ENCODE data around the gene NLGN1.

NLGN1 gene

DNA sequence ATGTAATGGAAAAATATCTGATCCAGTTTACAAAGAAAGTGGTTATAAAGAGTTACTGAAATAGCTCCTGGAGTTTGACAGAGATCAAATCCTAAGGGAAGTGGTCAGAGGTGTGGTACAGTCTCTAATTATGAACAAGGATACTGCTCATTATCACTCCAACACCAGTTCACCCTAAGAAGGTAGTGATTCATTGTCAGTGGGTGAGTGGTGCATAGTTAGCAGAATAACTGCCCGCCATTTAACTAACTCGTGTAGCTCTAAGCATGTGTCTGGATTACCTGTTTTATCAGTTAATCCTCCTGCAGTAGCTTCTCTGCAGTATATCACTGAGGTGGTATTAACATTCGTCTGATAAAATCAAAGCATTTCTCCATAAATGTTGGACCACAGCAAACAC is 700.1 kb downstream of the NLGN1 start:
- no peak for DNase-seq (ENCODE audit: low read depth)

- DNase-seq (ENCODE audit: low read depth) = no peak
Measured at GRCh38 chr3:174098746-174099145, 701.2 kb downstream of the NLGN1 start.

DNA sequence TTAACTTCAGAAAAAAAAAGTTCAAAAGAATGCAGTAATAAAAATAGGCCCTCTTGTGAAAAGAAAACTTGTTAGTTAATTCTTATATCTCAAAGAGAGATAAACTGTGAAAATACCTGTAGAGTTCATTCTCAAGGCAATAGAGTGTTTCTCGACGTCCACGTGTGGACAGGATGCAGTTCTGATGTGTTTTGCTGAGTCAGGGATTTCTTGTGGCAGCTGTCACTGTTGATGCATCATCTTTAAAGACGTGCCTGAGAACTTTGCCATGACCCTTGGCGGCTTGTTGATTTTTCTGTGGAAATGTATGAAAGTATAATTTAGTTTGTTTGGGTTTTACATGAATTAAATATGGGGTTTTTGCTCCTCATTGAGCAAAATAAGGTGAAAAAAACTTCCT is 702.2 kb downstream of the NLGN1 start:
- DNase-seq (ENCODE audit: low read depth) = no peak

- DNase-seq (ENCODE audit: low read depth) = no peak
Measured at GRCh38 chr3:174100744-174101143, 703.2 kb downstream of the NLGN1 start.

- DNase-seq (ENCODE audit: low read depth) = no peak
Measured at GRCh38 chr3:174101244-174101643, 703.7 kb downstream of the NLGN1 start.

- DNase-seq (ENCODE audit: low read depth) = no peak
Measured at GRCh38 chr3:174102274-174102673, 704.7 kb downstream of the NLGN1 start.

DNA sequence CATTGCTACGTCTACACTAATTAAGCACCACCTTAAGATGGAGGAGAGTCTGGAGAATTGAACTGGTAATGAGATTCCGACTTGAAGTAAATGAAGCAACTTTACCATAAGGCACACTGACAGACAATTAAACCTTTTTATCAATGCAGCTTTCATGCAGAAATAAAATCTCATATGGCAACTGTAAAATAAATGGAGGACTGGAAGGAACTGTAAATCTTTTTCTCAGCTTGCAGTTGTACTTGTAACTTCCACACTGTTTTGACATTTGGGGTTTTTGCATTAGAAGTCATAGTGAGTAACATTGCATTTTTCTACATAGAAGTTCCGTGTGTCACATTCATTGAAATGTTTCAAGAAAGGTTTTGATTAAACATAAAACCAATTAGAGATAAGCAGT is 705.3 kb downstream of the NLGN1 start:
- DNase-seq (ENCODE audit: low read depth) = no peak

- DNase-seq (ENCODE audit: low read depth) = no peak
Measured at GRCh38 chr3:174110761-174111160, 713.2 kb downstream of the NLGN1 start.

- DNase-seq (ENCODE audit: low read depth) = no peak
Measured at GRCh38 chr3:174111776-174112175, 714.2 kb downstream of the NLGN1 start.

DNA sequence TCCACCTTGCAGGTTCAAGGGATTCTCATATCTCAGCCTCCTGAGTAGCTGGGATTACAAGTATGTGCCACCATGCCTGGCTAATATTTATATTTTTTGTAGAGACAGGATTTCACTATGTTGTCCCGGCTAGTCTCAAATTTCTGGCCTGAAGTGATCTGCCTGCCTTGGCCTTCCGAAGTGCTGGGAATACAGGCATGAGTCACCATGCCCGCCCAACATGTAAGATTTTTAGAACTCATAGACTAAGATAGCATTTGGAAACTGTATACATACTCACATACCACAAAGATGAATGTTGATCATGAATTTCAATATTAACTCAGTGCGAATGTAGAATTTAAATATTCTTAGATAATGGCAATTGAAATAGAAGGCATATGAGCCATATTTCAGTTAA is 718.9 kb downstream of the NLGN1 start:
- no peak for DNase-seq (ENCODE audit: low read depth)

DNA sequence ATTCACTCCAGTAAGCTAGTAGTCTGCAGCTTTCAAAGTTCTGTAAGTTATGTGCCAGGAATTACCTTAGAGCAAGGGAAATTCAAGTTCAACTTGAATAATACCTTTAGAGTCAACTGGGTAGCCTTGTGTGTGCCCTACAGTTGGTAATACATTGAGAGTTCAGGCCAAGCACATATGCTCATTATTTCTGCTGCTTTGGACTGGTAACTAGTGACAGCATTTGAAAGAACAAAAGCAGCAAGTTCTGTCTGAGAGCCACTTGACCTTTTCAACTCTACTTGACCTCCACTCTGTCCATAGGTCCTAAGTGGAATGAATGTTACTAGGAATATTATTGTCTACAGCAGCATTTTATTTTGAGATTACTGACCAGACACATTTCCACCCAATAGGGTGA is 723.5 kb downstream of the NLGN1 start:
- no peak for DNase-seq (ENCODE audit: low read depth)

DNA sequence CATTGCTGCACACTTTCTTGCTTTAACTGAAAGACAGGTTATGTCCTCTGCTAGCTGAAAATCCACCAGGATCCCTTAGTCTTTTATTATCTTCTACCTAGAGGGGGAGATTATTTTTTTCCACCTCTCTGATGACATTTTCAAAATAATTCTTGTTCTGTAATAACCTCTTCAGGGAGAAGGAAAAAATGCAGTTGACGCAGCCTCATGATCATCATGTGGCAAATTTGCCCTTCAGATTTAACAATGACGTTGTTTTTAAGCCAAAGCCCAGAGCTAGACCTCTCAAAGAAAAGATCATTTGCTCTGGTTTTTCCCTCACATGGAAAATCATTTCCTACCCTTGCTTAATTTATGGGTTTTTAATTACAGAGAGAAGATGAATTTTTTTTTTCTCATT is 724.9 kb downstream of the NLGN1 start:
- DNase-seq (ENCODE audit: low read depth) = no peak

GRCh38 chr3:174125267-174125824 is 727.8 kb downstream of the NLGN1 start:
- DNase-seq (ENCODE audit: low read depth) = no peak

DNA sequence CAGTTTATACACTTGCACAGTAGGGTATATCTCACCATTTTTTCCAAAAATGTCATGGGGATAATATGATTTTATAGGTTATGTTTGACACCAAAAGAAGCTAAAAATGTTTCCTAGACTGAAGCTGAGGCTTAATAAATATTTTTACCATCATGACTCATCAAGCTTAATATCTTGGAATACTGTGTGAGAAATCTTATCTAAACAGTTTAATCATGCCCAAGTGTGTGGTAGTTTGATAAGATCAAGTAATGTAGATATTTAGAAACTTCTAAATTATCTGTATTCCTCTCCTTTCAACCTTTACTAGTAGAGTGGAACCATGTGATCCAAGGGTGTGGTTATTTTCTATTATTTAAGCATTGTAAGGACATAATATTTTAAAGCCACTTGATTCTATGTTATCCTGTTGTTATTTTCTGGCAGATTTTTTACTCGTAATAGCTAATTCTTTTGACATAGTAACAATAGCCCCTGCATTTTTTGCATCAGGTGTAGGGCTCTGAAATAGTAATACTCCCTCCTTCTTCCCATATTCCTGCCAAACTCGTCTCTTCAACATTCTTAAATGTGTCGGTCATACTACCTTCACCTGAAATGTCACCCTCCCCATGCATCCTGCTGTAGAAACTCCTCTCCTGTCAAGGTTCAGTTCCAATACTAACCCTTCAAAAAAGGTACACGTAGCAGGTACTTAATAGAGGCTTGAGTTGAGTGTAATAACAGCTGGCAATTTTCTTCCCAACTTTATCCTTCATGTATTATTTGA is 729.6 kb downstream of the NLGN1 start:
- DNase-seq (ENCODE audit: low read depth) = no peak

DNA sequence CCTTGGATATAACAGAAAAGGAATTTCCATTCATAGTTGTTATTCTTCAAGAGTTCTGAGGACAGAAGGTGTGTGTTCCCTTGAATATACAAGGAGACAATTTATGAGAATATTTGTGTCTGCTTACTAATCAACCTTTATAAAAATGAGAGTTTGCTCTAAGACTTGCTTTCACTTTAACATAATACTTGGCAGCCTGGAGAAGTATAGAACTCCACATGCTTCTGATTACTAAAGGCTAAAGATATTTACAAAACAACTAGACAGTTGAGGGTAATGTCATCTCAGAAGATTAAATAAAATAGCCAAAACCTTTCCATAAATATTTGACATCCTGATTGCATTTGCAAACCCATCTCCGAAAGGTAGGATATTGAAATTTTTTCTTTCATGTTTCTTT is 734.5 kb downstream of the NLGN1 start:
- no peak for DNase-seq (ENCODE audit: low read depth)

DNA sequence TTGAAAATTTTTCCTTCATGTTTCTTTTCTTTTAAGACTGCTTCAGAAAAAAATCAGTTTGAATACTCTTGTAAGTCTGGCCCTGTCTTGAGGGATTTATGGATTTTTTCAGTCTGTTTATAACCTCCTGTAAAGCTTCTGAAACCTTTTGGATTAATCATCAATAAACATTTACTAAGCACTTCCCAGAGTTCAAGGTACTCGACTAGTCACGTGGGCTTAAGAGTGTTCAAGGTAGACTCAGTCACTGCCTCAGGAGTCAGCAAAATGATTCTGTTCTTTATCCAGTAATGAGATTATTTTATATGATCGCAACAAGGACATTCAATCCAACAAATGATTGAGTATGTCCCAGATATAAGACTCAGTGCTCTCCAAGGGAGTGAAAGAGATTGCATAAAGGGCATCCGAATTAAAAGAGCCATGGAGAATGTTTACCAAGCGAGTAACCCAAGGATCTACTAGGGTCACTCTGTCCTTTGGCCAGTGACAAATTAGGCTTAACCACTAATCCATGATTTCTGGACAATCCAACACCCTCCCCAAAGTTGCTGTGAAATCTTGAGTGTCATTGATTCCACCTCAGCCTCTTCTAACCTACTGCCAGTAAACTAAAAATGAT is 735.0 kb downstream of the NLGN1 start:
- no peak for DNase-seq (ENCODE audit: low read depth)

DNA sequence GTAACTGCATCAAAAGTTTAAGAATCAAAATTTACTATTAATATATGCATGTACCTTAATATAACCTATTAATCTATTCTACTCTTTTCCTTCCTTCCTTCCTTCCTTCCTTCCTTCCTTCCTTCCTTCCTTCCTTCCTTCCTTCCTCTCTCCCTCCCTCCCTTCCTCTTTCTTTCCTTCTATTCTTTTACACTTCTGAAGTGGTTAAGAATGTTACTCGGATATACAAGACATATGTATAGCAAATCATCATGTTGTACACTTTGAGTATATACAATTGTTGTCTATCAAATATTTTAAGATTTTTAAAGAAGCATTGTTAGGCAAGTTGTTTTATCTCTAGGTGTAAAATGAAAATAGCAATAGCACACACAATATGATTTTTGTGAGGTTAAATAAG is 748.5 kb downstream of the NLGN1 start:
- no peak for DNase-seq (ENCODE audit: low read depth)

DNA sequence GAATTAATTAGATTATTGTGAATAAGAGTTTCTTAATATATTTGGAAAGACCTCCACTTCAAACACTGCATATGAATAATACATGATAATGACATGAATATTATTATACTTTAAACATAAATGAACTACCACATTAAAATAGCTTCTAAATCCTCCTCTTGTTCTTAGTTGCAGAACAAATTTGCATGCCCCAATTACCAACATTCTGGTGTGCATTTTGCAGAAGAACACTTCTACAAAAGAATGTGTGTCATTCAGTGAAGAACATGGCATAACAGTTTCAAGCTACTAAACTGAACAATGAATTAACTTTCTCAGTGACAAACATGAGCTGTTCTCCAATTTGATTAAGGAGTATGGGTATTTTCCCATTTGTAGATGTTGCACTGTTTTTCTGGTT is 750.3 kb downstream of the NLGN1 start:
- no peak for DNase-seq (ENCODE audit: low read depth)

DNA sequence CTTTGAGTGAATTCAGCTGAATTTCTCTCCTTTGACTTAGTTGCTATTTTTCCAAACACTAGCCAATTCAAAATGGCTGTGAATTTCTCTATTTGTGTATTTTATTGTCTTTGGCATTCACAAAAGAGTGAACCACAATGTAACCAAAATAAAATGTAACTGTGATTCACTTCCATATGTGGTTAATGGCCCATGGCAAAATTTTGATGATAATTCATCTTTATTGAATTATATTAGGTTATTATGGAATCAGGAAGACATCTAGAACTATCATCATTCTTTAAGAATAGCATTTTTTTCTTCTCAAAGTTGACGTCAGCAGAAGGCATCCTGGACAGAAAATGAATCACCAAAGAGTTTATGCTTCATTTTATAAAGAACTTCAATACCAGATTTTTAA is 756.3 kb downstream of the NLGN1 start:
- DNase-seq (ENCODE audit: low read depth) = no peak

DNA sequence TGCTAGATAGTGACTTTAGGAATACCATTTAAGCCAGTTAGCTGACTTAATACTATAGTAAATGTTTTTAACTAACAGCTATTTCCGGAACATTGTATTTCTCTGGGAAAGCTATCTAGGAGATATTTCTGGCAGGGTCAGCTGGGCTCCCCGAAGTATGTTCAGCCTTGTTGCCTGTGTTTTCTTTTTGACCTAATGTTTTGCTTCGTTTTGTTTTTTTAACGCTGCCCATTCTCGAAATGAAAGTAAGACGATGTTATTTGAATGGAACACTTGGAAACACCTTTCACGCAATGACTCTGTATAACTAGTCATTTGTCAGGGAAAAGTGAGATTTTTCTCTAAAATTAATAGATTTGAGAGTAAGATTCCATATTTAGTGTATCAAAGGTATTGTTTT is 758.7 kb downstream of the NLGN1 start:
- DNase-seq (ENCODE audit: low read depth) = no peak

DNA sequence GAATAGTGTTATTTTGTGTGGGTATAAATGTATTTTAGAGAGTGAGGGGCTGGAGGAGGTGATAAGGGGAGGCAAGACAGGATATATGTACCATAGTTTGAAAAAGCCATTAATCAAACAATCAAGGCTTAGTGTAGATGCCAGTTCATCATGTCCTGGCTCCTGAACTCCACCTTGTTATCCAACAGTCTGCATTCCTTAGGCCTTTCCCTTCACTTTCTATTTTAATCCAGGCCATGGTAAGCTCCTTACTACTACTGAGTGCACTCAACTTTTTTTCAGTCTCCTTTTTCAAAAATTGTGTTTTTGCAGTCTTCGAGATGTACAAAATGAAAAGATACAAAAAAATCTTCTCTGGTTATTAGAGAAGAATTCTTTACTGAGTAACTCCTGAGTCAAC is 761.1 kb downstream of the NLGN1 start:
- DNase-seq (ENCODE audit: low read depth) = no peak

DNA sequence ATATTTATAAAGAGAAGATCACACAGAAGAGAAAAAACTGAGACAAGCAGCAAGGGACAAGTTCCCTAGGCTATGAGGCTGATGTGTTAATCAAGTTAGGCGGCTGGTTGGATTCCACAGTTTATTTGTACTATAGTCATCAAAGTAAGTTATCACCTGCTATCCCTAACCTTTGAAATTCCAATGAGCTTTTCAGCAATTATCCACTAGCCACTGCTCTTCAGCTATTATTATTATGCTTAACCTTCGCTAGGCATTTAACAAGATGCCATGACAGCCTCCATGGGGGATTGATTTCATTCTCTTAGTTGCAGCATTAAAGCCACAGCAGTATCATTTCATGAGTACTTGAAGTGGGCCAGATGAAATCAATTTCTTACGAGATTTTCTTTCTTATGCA is 762.1 kb downstream of the NLGN1 start:
- DNase-seq (ENCODE audit: low read depth) = no peak

GRCh38 chr3:174162550-174162949 is 765.0 kb downstream of the NLGN1 start:
- DNase-seq (ENCODE audit: low read depth) = no peak

GRCh38 chr3:174168026-174168425 is 770.5 kb downstream of the NLGN1 start:
- no peak for DNase-seq (ENCODE audit: low read depth)
